Skeletal muscle satellite cell (primary cell): ENCODE measurements around the gene MREG.

ENCODE experiments used
- H3K27me3 ChIP-seq: 2 replicates; pipeline ENCODE4 v1.7.0; 2013; ENCODE audit warnings: low read length; ENCODE audit not compliant: control insufficient read depth, insufficient read depth
- H3K36me3 ChIP-seq: 2 replicates; pipeline ENCODE4 v1.7.0; 2013; ENCODE audit warnings: mild to moderate bottlenecking, control low read depth, low read length; ENCODE audit not compliant: insufficient read depth
- H3K4me1 ChIP-seq: 2 replicates; pipeline ENCODE4 v1.7.0; 2013; ENCODE audit warnings: low read length; ENCODE audit not compliant: control insufficient read depth, insufficient read depth
- H3K4me2 ChIP-seq: 2 replicates; pipeline ENCODE4 v1.7.0; 2013; ENCODE audit warnings: mild to moderate bottlenecking, low read length
- H3K4me3 ChIP-seq: 2 replicates; pipeline ENCODE4 v1.7.0; 2013; ENCODE audit warnings: low read length
- H3K9ac ChIP-seq: 2 replicates; pipeline ENCODE4 v1.7.0; 2013; ENCODE audit warnings: mild to moderate bottlenecking, low read depth, low read length, moderate library complexity
- H3K9me3 ChIP-seq: replicated peaks from 2 replicates; pipeline ENCODE4 v1.7.0; 2013; ENCODE audit warnings: mild to moderate bottlenecking, control low read depth, low read length

The MREG gene

DNA sequence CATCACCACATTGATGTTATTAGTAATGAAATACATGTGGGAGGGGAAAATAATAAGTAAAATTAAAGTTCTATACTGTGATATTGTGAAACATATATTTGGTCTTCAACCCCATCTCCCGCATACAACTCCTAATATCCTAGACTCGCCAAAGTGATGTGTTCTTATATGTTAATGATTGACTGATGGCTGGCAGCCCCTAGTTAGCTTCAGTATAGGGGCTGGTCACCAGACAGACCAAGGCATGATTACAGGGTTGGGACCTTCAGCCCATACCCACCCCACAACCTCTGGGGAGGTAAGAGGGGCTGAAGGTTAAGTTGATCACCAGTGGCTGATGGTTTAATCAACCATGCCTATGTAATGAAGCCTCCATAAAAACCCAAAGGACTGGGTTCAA, 28.1 kb upstream of the MREG start:
- Histone ChIP-seq H3K27me3 (no peaks in the 10 kb centered on the region), H3K9me3 (no peaks in the 10 kb centered on the region), H3K36me3 (no peaks in the 10 kb centered on the region), H3K4me1 (no peaks in the 10 kb centered on the region), H3K4me3 (no peak overlapping the region), H3K9ac (no peak overlapping the region), H3K4me2 (no peak overlapping the region)

DNA sequence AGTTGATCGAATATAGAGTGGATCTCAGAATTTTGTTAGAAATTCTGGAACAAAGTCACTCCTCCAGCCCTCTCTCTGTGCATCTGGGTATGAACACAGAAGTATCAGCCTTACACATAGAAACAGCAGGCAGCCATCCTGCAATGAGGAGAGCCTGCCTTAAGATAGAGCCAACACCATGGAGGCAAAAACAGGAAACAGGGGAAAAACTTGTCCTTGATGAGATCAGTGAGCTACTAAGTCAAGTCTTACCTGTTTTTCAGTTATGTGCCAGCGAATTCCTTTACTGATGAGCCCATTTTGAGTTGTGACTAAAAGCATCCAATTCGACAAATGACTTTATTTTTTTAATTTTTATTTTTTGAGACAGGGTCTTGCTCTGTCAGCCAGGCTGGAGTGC, 26.6 kb upstream of the MREG start:
- H3K27me3 ChIP-seq: no peaks in the 10 kb centered on the region
- H3K9me3 ChIP-seq: no peaks in the 10 kb centered on the region
- H3K4me2 ChIP-seq: no peak overlapping the region
- peaks cover 3% of the 10 kb centered on the region for H3K36me3 ChIP-seq
- no peaks in the 10 kb centered on the region for H3K4me1 ChIP-seq
- H3K4me3 ChIP-seq: no peak overlapping the region
- no peak overlapping the region for H3K9ac ChIP-seq

DNA sequence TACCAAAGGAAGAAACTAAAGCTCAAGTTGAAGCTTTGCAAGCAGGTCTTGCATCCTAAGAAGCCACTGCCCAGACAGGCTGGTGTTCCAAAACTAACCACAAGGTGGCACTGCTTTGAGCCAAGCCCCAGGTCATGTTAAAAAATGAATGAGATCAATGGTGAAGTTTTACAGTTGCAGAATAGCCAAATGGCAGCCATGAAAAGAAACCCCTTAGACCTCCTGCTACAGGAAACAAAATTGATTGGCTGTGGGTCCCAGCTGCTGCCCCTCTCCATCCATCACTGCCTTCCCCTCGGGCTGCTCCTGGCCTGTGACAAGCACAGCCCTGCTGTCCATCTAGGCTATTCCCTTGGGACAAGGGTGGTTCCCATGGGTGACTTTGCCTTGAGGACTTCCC, 20.7 kb upstream of the MREG start:
- H3K9ac ChIP-seq: no peak overlapping the region
- H3K36me3 ChIP-seq: peaks cover 3% of the 10 kb centered on the region
- peaks cover 17% of the 10 kb centered on the region for H3K4me1 ChIP-seq
- no peaks in the 10 kb centered on the region for H3K9me3 ChIP-seq
- no peak overlapping the region for H3K4me3 ChIP-seq
- no peaks in the 10 kb centered on the region for H3K27me3 ChIP-seq
- no peak overlapping the region for H3K4me2 ChIP-seq

DNA sequence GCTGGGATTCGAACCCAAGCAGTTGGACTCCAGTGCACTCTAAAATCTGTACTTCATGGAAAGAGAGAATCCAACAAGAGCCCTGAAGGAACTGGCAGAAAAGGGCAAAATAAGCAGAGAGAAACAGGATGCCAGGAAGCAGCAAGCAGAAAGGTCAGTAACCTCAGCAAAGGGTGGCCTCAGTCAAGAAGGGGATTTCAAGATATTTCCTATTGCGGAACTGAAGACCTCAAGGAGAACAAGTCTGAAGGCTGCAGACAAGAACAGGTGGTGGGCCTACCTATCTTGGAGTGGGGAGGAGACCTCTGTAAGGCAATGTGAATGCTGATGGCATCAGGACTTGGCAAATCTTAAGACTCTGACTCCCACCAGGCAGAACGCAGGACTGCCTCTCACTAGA, 20.1 kb upstream of the MREG start:
- Histone ChIP-seq H3K9me3 (no peaks in the 10 kb centered on the region), H3K4me2 (no peak overlapping the region), H3K4me3 (no peak overlapping the region), H3K36me3 (peaks cover 3% of the 10 kb centered on the region), H3K4me1 (peaks cover 17% of the 10 kb centered on the region), H3K27me3 (no peaks in the 10 kb centered on the region), H3K9ac (no peak overlapping the region)

DNA sequence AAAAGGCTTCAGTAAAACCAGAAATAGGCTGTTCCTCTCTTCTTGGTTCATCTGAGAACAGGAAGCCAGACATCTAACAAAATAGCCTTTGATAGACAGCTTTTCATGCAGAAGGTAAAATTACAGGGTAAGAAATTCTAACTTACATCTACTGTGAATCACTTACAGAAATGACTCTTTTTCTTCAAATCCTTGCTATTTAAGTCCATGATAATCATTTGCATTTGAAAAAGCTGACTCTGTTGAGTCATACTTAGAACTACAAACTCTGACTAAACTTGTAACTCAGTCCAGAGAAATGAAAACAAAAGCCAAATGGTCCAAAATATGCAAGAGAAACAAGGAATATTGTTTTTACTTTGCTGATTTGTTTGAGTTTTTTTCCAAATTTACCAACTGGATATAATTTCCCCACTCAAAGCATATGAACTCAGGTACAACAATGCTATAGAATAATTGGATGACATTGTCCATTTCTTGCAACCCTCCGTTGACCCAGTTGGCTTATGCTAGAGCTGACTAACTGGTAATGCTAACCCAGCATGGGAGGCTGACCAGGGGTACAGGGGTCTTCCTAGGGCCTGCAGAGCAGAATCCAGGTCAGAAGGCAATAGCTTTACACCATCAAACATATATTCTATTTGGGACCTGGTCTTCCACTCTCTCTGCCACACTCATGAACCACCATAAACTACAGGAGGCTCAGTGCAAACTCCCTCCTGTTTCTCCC, 18.8 kb upstream of the MREG start:
- no peaks in the 10 kb centered on the region for H3K27me3 ChIP-seq
- peaks cover 3% of the 10 kb centered on the region for H3K36me3 ChIP-seq

DNA sequence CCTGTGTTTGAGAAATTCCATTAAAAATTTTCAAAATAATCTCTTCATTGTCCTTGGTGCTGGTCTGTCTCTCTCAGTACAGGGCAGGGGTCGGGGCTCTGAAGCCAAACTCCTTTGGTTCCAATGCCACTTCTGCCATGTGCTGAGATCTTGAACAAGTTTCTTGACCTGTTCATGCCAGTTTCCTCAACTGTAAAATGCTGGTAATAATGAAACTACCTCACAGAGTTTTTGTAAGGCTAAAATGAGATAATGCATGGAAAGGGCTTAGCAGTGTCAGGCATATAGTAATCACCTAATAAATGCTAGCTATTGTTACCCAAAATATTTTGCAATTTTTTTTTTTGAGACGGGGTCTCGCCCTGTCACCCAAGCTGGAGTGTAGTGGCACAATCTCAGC, 16.9 kb upstream of the MREG start:
- H3K4me3 ChIP-seq: no peak overlapping the region
- no peak overlapping the region for H3K9ac ChIP-seq

More for the DNA sequence above, 18.8 kb upstream of the MREG start:
- Histone ChIP-seq H3K4me1 (peaks cover 17% of the 10 kb centered on the region), H3K9ac (no peak overlapping the region), H3K4me3 (no peak overlapping the region), H3K9me3 (no peaks in the 10 kb centered on the region), H3K4me2 (peak overlapping the region; percentile 61)

DNA sequence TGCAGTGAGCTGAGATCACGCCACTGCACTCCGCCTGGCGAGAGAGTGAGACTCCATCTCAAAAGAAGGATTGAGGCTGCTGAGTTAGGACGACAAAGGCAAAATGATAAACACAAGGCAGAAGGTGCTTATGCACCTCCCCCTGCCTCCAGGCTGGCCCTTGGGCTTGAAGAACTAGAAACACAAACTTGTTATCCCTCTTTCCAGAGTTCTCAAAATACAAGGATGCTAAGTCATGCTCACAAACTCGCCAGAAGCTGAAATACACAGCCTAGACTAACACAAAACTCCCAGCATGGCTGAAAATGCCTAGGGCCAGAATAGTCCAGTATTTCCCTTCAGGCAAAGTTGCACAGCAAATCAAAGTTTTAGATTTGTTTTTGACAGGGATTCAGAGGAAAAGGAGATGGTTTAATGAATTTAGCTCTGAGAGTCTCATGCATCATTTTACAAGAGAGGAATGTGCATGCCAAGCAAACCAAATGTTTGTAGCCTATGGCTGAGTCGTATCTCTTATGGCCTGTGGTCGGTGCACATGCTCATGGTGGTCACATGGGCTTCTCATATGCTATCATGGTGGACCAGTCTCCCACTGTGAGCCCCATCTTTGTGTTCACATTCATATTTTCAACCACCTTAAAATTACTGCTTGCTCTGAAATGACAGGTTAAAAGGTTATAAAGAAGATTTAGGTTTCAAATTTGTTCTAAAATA, 16.2 kb upstream of the MREG start:
- H3K9me3 ChIP-seq: no peaks in the 10 kb centered on the region
- no peaks in the 10 kb centered on the region for H3K27me3 ChIP-seq
- no peak overlapping the region for H3K9ac ChIP-seq
- no peak overlapping the region for H3K4me2 ChIP-seq
- peaks cover 17% of the 10 kb centered on the region for H3K4me1 ChIP-seq
- no peaks in the 10 kb centered on the region for H3K36me3 ChIP-seq
- no peak overlapping the region for H3K4me3 ChIP-seq

More for the DNA sequence above, 16.9 kb upstream of the MREG start:
- no peak overlapping the region for H3K4me2 ChIP-seq
- peaks cover 17% of the 10 kb centered on the region for H3K4me1 ChIP-seq
- no peaks in the 10 kb centered on the region for H3K36me3 ChIP-seq
- no peaks in the 10 kb centered on the region for H3K27me3 ChIP-seq
- H3K9me3 ChIP-seq: no peaks in the 10 kb centered on the region

DNA sequence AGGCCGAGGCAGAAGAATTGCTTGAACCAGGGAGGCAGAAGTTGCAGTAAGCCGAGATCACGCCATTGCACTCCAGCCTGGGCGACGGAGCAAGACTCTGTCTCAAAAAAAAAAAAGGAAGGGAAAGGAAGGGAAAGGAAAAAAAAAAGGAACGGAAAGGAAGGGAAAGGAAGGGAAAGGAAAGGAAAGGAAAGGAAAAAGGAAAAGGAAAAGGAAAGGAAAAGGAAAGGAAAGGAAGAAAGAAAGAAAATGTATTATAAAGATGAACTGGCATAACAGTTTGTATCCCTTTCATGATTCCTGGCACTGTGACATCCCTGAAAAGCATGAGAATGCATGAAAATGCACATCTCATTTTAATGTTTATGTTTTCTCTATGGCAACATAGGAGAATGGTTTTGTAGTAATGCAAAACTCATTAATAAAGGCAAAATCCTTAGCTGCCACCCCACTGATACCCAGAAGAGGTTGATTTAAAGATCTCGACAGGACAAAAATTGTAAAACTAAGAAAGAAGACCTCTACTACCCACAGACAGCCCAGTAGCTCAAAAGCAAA, 11.5 kb upstream of the MREG start:
- Histone ChIP-seq H3K4me3 (no peak overlapping the region), H3K4me2 (no peak overlapping the region), H3K4me1 (peaks cover 5% of the 10 kb centered on the region), H3K36me3 (no peaks in the 10 kb centered on the region), H3K9ac (no peak overlapping the region), H3K9me3 (no peaks in the 10 kb centered on the region), H3K27me3 (no peaks in the 10 kb centered on the region)

DNA sequence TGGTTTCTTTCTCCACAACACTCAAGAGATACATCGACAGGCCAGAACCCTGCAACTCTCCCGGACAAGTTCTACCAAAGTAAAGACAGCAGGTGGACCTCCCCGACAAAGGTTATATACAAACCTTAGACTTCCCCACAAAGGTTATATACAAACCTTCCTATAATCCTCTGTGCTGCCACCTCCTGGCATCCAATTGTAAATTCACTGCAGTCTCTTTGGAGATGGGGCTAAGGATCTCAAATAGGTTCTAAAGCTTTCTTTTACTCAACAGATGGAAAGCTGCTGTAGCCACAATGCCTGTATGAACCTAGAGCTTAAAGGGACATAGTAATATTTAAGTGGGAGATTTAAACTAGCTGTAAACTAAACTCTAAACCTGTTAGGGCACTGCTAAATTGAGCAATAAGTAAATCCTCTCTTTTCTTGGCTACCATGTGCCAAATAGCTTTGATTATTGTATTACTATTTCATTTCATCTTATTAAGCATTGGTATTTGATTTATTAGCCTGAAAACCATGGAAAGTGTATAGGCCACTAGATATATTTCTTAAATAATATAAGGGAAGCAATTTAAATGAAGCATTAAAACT, 9.8 kb upstream of the MREG start:
- H3K27me3 ChIP-seq: no peaks in the 10 kb centered on the region
- no peak overlapping the region for H3K4me2 ChIP-seq
- H3K9ac ChIP-seq: no peak overlapping the region
- H3K4me3 ChIP-seq: no peak overlapping the region
- H3K36me3 ChIP-seq: no peaks in the 10 kb centered on the region
- no peaks in the 10 kb centered on the region for H3K4me1 ChIP-seq
- no peaks in the 10 kb centered on the region for H3K9me3 ChIP-seq

DNA sequence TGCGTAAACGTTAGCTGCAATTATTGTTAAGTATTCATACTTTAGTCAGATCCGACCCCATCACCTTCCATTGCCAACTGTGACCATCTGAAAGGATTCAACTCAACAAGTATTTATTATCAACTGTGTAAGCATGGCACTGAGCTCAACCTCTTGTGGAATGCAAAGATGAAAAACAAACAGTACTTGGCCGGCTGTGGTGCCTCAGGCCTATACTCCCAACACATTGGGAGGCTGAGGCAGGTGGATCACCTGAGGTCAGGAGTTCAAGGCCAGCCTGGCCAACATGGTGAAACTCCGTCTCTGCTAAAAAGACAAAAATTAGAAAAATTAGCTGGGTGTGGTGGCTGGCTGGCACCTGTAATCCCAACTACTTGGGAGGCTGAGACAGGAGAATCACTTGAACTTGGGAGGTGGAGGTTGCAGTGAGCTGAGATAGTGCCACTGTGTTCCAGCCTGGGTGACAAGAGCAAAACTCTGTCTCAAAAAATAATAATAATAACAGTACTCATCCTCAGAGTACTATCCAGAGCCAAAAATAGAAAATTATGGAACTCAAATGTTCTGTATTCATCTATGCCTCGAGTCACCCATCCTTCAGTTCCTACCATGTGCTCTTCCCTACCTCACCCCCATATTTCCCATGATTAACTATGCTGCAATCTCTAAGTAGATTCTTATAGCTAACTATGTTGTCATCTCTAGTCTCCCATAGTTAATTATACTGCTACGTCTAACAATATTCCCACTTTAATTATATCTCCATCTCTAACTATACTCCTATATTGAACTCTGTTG, 8.6 kb upstream of the MREG start:
- H3K4me2 ChIP-seq: no peak overlapping the region

DNA sequence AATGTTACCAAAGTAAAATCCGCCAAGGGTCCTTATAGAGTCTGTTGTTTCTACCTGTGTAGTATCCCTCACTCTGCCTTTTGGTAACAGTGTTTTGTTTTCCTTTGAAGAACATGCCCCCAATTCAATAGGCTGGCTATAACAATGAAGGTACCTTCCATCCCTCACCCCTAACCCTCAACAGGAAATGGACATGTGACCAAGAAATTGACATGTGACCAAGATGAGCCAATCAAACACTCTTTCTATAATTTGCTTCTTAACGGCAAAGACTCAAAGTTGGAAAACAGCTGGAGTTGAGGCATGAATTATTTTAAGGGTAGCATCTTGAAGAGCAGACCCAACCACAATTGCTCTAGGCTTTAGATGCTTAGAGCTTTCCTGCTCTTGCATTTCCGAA, 5.4 kb upstream of the MREG start:
- no peaks in the 10 kb centered on the region for H3K36me3 ChIP-seq
- H3K27me3 ChIP-seq: no peaks in the 10 kb centered on the region
- no peaks in the 10 kb centered on the region for H3K9me3 ChIP-seq

More for the DNA sequence above, 8.6 kb upstream of the MREG start:
- Histone ChIP-seq H3K4me1 (peaks cover 5% of the 10 kb centered on the region), H3K27me3 (no peaks in the 10 kb centered on the region), H3K36me3 (no peaks in the 10 kb centered on the region), H3K9ac (no peak overlapping the region), H3K4me3 (no peak overlapping the region), H3K9me3 (no peaks in the 10 kb centered on the region)

More for the DNA sequence above, 5.4 kb upstream of the MREG start:
- H3K4me2 ChIP-seq: no peak overlapping the region
- H3K4me3 ChIP-seq: no peak overlapping the region
- peaks cover 12% of the 10 kb centered on the region for H3K4me1 ChIP-seq
- no peak overlapping the region for H3K9ac ChIP-seq
